ENCODE measurements around the gene FXYD3.
A peak's percentile ranks its signal among the peaks of the same experiment; 100 is the strongest.

Gene FXYD3

GRCh38 chr19:35086455-35086854, 29.2 kb upstream of the FXYD3 start:
- ATAC-seq: no peak
- TF ChIP-seq PATZ1 (CRISPR knock-in tag; IDR thresholded peaks at IDR 0.05; ENCODE audit: borderline replicate concordance) (no peak), RARB (CRISPR knock-in tag; IDR thresholded peaks at IDR 0.05) (no peak), PPARA (CRISPR knock-in tag; IDR thresholded peaks at IDR 0.05; ENCODE audit: borderline replicate concordance) (no peak), CSRNP3 (CRISPR knock-in tag; IDR thresholded peaks at IDR 0.05) (no peak)

GRCh38 chr19:35087393-35087792, 28.2 kb upstream of the FXYD3 start:
- TF ChIP-seq CSRNP3 (CRISPR knock-in tag; IDR thresholded peaks at IDR 0.05) (no peak), GLIS3 (CRISPR knock-in tag; IDR thresholded peaks at IDR 0.05) (no peak), ZNF8 (CRISPR knock-in tag; IDR thresholded peaks at IDR 0.05) (no peak), RARB (CRISPR knock-in tag; IDR thresholded peaks at IDR 0.05) (no peak), ZNF70 (CRISPR knock-in tag; IDR thresholded peaks at IDR 0.05) (no peak), ARNTL (CRISPR knock-in tag; IDR thresholded peaks at IDR 0.05; ENCODE audit: borderline replicate concordance, low read depth) (no peak), ZC3H10 (CRISPR knock-in tag; IDR thresholded peaks at IDR 0.05) (no peak), CREB5 (CRISPR knock-in tag; IDR thresholded peaks at IDR 0.05; ENCODE audit: low read depth) (no peak), CSDC2 (CRISPR knock-in tag; IDR thresholded peaks at IDR 0.05) (no peak), OSR1 (CRISPR knock-in tag; IDR thresholded peaks at IDR 0.05) (no peak), TCF4 (CRISPR knock-in tag; IDR thresholded peaks at IDR 0.05; ENCODE audit: borderline replicate concordance) (no peak), ESRRG (CRISPR knock-in tag; IDR thresholded peaks at IDR 0.05) (no peak), SNAI2 (CRISPR knock-in tag; IDR thresholded peaks at IDR 0.05) (no peak), ZFP30 (CRISPR knock-in tag; IDR thresholded peaks at IDR 0.05) (no peak), TSHZ2 (CRISPR knock-in tag; IDR thresholded peaks at IDR 0.05) (no peak), PPARA (CRISPR knock-in tag; IDR thresholded peaks at IDR 0.05; ENCODE audit: borderline replicate concordance) (no peak), TOX (CRISPR knock-in tag; IDR thresholded peaks at IDR 0.05; ENCODE audit: borderline replicate concordance) (no peak), ZFP3 (CRISPR knock-in tag; IDR thresholded peaks at IDR 0.05) (no peak)
- no peak for ATAC-seq

- ATAC-seq: peak; percentile 97
- no peak for TF ChIP-seq RARB (CRISPR knock-in tag; IDR thresholded peaks at IDR 0.05)
- no peak for TF ChIP-seq ESRRG (CRISPR knock-in tag; IDR thresholded peaks at IDR 0.05)
- no peak for TF ChIP-seq TOX (CRISPR knock-in tag; IDR thresholded peaks at IDR 0.05; ENCODE audit: borderline replicate concordance)
- TF ChIP-seq SNAI2 (CRISPR knock-in tag; IDR thresholded peaks at IDR 0.05): no peak
- TF ChIP-seq ZC3H10 (CRISPR knock-in tag; IDR thresholded peaks at IDR 0.05): no peak
- no peak for TF ChIP-seq CREB5 (CRISPR knock-in tag; IDR thresholded peaks at IDR 0.05; ENCODE audit: low read depth)
- no peak for TF ChIP-seq POU6F1 (CRISPR knock-in tag; IDR thresholded peaks at IDR 0.05; ENCODE audit: borderline replicate concordance, low read depth)
- no peak for TF ChIP-seq PPARA (CRISPR knock-in tag; IDR thresholded peaks at IDR 0.05; ENCODE audit: borderline replicate concordance)
- no peak for TF ChIP-seq TSHZ2 (CRISPR knock-in tag; IDR thresholded peaks at IDR 0.05)
- TF ChIP-seq ZFP3 (CRISPR knock-in tag; IDR thresholded peaks at IDR 0.05): no peak
- TF ChIP-seq OSR1 (CRISPR knock-in tag; IDR thresholded peaks at IDR 0.05): no peak
- TF ChIP-seq ISL1 (CRISPR knock-in tag; IDR thresholded peaks at IDR 0.05): no peak
These were observed 27.3 kb upstream of the FXYD3 start for GRCh38 chr19:35088131-35088913.

Data from SK-N-SH treated with all-trans-retinoic acid at 6 μM for 48 hours (cell line).